HG02610 (cell line): ENCODE measurements around the gene RWDD1.
"Not testable (repeated sequence)": the region's sequence is repeated elsewhere in the genome, so short reads cannot be mapped to it uniquely, and the experiment has no call there.

Experiments used
- ATAC-seq: cut with Tn5 transposase; IDR thresholded peaks from one replicate; pipeline ENCODE4 v1.9.1; 2021; ENCODE audit warnings: mild to moderate bottlenecking, moderate library complexity; ENCODE audit not compliant: unreplicated experiment

Gene RWDD1

DNA sequence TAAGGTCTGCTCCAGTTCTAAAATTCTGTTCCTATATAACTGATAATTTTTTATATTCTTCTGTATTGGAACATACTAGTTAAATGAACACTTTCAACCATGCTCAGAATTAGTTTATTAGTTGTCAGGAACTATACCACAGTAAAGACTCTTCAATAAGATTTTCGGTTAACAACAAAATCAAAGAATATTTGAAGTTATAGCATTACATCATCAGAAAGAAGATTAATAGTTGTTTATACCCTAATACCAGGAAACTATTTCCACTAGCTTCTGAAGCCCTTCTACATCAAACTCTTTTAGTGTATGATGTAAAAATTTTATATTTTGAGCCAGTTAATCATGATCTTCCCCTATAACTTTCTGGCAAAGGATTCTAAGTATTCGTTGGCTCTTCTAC is 11.2 kb upstream of the RWDD1 start:
- ATAC-seq: no peak

DNA sequence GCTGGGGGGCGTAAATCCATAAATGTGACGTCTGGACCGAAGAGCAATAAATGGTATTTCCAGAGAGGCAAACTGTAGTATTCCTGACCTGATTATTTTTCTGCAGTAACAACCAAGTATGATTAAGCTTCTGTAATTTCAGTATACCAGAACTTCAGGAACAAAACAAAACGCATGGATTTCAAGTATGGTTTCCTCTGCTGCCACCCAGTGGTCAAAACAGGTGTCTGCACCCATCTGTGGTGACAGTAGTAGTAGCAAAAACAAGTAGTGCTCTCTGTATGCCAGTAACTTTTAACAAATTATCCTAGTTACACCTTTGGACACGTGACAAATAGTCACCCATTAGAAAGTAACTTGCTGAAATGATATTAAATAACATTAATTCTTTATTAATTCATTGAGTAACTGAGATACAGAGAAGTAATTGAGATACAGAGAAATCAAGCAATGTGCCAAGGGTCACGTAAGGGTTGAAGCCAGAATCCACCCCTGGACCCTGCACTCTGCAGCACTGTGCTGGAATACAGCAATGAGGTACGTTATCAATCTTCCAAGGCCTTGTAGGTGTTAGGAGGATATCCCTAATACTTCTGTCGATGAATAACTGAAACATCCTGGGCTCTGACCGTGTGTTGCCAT is 9.8 kb upstream of the RWDD1 start:
- ATAC-seq: peak; percentile 59

DNA sequence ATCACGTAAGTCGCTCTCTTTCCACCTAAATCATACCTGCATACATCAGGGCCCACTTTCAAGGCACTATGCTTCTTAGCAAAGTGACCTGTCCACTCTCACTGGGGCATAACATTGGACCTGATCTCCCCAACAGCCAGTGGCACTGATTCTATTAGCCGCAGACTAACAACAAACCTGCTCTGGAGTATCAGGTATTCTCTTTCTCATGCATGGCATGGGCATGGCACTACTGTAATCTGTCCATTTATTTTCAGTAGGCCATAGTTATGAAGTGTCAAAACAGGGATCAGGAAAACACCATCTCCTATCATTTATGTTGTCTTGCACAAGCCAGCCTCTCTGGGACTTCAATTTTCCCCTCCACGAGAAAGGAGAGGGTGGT is 9.3 kb upstream of the RWDD1 start:
- ATAC-seq: no peak

DNA sequence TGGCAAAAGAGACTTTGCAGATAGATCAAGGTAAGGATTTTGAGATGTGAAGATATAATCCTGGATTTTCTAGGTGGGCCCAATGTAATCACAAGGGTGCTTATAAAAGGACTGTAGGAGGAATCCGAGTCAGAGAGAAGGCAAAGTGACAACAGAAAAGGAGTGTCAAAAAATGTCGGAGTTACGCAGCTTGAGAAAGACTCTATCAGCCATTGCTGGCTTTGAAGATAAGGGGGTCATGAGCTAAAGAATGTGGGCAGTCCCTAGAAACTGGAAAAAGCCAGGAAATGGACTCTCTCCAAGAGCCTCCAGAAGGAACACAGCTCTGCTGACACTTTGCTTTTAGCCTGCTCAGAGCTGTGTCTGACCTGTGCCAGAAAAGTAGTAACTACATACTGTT is 8.7 kb upstream of the RWDD1 start:
- no peak for ATAC-seq

DNA sequence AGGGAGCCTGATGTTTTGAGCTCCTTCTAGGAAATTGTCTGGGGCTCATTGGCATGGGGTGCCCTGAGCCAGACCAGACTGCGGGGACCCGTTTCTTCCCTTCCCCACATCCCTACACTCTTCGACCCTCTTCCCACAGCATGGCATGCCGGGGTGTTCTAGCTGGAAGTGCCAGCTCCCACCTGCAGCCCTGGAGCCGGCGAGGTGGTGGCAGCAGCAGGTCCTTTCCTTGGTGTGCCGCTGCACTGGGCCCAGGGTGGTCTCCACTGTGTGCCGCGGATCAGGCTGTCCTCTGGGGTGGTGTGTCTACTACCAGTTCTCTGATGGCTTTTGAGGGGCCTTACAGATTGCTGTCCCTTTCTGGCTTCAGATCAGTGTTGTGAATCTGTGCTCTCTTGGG is 7.5 kb upstream of the RWDD1 start:
- no peak for ATAC-seq

DNA sequence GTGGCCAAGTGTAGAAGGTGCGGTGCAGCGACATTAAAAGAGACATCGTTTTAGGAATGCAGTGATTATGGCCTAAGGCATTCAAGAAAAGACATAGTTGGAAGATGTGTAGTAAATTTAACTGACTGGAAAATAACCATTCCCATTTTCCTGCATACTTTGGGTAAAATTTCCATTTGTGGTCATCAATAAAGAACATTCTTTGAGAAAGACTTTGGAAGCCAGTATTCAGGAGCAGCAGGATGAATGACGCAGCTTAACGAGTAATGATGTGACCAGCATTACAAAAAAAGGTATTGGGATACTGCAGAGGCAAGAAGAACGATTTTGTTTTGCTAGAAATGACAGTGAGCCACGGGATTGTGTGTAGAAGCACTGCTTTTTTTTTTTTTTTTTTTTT is 7.0 kb upstream of the RWDD1 start:
- no peak for ATAC-seq

DNA sequence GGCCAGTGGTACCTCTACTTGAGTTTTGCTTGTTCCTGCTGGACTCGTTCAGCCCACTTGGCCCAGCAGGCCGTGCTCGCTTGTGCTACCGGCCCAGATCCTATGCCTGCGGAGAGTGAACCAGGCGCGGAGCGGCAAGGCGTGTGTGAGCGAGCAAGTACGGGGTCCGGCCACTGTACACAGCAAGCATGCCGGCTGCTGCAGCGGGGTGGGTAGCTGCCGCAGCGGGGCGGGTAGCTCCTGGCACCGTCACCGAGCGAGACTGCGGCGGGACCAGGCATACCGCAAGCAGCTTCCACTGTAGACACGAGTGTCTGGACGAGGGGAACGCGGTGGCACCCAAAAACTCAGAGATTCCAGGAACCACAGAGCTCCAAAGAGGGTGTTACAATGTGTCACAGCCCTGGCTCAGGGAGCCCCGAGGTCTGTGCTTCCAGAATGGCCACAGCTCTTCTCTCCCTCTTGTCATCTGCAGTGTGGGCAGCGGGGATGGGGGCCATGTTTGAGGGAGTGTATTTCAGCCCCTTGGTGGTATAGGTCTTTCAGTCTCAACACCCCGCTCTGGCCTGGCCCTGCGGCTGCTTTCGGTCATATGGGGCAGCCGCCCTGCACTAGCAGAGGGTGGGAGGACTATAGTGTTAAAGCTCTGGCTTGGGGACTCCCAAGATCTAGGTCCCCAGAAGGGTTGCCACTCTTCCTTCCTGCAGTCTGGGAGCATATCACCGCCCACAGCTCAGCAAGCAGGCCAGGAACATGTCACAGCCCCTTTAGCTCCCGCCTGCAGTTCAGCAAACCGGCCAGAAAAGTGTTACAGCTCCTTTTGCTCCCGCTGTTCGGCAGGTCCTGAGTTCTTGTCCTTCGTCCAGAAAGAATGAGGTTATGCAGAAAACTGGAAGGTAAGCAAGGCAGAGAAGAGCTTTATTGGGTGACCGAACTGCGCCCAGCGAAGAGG is 6.1 kb upstream of the RWDD1 start:
- ATAC-seq: peak; percentile 35

DNA sequence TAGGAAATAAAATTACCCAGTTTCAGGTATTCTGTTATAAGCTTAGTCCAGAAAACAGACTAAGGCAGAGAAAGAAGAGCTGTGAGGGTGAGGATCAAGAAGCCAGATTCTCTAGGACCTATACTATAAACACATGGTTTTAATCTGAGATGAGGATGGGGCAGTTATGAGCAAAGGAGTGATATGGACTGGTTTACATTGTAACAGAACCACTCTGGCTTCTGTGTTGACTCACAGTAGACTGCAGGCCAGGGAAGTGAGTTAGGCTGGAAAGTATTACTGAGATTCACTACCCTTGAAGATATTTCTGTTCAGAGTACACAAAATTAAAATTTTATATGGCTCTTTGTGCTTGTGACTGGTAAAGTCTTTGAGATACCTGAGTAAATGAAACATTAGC is 3.2 kb upstream of the RWDD1 start:
- ATAC-seq: no peak

DNA sequence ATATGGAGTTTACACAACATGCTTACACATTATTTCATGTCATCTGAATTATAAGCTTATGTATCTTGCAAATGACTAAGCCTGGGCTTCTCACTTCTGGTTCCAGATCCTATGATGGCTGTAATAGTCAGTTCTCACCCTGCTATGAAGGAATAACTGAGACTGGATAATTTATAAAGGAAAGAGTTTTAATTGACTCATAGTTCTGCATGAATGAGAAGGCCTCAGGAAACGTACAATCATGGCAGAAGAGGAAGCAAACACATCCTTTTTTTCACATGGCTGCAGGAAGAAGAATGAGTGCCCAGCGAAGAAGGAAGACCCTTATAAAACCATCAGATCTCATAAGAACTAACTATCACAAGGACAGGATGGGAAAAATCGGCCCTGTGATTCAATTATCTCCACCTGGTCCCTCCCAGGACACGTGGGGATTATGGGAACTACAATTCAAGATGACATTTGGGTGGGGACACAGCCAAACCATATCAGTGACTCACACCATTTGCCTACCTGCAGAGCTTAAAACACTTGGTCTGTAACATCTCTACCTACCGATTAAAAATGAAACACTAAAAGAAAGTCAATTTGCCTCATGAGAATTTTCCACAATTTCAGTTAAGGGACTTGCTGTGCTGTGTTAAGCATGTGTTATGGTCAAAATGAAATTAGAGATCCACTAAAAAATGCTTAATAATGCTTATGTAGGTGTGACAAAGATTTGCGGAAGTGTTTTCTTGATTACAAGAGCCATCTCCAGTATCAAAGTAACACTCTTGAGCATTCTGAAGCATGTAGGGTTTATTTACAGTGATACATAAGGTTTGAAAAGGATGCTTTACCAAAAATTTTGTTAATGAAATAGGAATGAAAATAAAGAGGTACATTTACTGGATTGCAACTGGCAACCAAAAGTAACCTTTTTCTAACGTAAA is 2.2 kb upstream of the RWDD1 start:
- ATAC-seq: no peak

DNA sequence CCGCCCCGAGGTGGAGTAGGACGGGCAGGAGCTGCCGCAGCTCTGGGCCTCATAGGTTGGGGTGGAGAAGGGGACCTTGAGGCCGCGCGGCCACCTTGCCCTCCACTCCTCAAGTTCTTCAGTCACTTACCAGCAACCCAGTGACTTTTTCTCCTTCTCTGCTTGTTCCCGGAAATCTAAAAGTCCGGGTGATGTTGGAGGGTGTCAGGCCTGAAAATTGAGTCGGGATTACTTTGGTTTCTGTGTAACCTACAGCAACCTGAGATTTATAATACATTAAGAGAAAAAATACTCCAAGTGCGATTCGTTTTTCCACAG is 338 bp downstream of the RWDD1 start:
- ATAC-seq: no peak

DNA sequence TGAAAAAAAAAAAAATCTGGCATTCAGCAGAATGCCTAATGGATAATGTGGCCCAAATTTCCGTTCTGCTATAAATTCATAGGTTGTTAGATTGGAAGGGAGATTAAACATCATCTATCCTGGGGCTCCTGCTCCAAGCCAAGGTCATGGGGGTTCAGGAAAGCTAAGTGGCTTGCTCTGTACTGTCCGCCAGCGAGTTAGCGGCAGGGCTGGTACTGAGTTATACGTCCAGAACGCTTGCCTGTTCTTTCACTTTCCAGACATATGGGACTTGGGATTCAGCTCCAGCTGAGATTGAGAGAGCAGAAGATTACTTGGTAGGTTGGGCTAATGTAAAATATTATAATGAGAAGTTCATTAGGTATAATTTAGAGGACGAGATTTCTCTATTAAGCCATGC is 858 bp downstream of the RWDD1 start:
- ATAC-seq: no peak

DNA sequence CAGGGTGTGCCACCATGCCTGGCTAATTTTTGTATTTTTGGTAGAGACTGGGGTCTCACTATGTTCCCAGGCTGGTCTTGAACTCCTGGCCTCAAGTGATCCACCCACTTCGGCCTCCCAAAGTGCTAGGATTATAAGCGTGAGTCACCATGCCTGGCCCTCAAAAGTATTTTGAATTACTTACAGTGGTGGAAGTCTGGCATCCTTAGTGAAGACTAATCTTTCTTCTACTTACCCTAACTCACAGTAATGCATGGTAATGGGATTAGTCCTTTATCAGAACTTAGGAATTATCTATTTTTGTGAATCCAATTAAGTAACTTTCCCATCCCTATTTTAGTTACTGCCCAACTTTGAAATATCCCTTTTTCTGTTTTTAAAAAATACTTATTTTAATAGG is 3.9 kb downstream of the RWDD1 start:
- ATAC-seq: no peak

DNA sequence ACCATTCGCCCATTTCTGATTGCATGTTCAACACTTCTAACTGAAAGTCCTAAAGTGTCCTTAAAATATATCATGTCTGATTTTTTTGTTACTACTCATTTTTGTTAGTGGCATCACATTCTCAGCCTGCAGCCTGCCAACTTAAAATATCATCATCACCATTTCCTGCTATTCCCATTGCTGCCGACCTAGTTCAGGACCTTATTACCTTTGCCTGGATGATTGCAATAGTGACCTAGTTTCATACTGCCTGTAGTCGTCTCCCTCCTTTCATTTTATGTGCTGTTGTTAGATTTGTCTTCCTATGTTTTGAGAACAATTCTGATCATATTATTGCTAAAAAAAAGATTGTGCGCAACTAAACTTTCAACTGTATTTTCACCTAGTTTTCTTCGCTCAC is 6.2 kb downstream of the RWDD1 start:
- ATAC-seq: no peak

DNA sequence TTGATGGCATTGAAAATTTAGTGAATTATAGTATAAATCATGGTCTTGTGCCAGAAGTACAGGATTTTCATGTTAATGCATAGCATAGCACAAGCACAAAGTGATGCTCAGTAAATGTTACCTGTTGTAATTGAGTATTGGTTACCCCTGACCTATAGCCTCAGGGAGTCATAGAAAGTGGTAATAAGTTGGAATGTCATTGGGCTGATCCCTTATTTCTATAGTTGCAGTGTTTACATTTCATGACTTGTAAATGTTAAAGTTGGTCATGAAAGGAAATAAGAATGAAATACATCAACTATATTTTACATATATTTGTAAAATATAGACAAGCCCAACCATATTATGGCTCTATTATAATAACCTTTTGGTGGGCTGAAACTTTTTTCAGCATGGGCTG is 7.0 kb downstream of the RWDD1 start:
- no peak for ATAC-seq

DNA sequence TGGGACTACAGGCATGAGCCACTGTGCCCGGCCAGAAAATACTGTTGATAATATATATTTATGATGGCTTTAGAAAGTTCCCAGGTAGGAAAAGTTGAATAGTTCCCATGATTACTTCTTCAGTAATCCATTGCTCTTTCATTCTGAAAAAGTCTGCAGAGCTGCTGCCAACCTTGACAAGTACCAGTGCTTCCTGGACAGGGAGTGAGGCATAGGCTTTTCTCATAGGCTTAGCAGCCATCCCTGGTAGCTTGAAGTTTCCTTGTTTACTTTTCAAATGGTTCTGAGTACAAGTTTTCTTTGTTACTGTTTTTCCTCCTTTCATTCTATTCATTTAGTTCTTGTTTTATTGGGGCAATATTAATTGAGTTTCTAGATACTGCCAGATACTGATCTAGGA is 7.8 kb downstream of the RWDD1 start:
- no peak for ATAC-seq

DNA sequence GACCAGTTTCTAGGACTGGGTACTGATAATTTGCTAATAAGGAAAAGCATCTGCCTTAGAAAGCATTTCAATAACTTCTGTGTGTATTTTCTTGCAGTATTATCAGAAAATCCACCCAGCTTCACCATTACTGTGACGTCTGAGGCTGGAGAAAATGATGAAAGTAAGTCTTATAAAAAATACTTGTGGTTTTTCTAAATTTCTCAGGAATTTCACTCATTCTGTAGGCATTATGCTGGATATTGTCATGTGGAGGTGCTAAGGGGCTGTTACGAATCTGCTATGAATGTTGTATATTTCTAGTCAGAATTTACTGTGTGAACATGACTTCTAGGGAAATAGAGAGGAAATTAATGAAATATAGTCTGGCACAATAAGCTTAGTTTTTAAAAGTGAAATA is 8.9 kb downstream of the RWDD1 start:
- ATAC-seq: no peak

DNA sequence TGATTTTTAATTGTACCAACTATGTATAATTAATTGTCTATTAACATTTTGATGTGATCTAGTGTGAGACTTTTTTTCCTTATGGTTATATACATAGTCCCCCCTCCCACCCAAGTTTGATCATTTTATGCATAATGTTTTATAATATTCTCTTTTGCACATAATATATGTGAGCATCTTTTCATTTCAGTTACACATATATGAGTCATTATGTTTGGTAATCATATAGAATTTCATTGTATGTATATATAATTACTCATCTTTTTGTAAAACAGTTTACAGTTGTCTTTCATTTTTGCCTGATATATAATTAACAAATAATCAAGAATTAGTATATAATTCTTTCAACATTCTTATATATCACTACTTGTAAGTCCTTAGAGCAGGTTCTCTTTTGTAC is 15.0 kb downstream of the RWDD1 start:
- ATAC-seq: no peak

DNA sequence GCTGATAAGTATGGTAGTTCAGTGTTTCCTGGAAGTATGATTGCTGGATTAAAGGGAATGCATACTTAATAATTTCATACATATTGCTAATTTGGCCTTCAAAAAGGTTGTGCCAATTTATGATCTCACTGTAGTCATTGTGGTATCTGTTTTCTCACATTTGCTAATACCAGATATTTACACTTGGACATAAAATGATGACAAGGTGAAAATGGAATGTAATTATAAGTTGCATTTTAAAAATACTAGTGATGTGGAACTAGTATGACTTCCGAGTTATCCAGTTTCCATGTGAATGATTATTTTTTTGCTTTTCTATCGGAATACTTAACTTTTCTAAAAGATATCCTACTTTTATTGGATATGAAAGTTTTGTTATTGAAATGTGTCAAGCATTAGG is 15.4 kb downstream of the RWDD1 start:
- ATAC-seq: no peak

DNA sequence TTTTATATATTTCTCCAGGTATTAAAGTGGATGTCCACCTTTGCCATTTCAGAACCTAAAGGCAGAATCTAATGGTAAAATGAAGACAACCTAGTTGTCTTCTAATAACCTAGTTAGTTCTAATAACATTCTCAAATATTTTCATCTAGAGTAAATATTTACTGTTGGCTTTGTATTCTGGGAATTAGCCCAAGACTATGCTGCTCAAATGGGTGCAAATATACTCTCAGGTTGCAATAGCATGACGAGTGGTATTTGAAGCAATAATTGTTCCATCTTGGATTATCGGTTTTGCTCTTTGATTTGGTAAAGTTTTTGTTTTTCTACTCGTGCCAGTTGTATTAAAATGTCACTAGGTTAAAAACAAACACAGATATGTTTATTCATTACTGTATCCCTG is 23.9 kb downstream of the RWDD1 start:
- no peak for ATAC-seq

DNA sequence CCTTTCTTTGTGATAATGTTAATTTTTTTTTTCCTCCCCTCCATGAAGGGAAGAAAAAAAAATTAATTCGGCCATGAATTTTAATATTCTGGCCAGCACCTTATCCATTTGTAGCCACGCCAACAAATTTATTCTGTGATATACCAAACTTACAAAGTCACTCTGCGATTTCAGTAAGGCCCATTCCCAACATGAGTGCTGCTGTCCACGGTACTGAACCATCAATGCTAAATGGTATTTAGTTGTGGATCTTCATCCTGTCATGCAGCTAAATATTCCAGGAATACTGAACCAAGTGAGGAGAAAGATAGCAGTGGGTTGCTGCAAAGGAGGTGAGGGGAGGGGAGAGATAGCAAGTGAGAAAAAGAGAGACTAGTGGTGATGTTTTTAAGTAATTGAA is 25.5 kb downstream of the RWDD1 start:
- no peak for ATAC-seq

DNA sequence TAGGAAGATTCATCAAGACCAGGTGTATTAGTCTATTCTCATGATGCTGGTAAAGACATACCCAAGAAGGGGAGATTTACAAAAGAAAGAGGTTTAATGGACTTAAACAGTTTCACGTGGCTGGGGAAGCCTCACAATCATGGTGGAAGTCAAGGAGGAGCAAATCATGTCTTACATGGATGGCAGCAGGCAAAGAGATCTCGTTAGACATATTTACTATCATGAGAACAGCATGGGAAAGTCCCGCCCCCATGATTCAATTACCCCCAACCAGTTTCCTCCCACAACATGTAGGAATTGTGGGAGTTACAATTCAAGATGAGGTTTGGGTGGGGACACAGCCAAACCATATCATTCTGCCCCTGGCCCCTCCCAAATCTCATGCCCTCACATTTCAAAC is 32.6 kb downstream of the RWDD1 start:
- not testable (repeated sequence) for ATAC-seq

DNA sequence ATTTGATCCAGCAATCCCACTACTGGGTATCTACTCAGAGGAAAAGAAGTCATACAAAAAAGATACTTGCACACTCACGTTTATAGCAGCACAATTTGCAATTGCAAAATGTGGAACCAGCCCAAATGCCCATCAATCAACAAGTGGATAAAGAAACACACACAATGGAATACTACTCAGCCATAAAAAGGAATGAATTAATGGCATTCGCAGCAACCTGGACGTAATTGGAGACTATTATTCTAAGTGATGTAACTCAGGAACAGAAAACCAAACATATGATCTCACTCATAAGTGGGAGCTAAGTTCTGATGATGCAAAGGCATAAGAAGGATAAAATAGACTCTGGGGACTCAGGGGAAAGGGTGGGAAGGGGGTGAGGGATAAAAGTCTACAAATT is 33.6 kb downstream of the RWDD1 start:
- not testable (repeated sequence) for ATAC-seq
